GM21423 (cell line): ENCODE results near the gene WWC1.
"Not testable (repeated sequence)": the region's sequence is repeated elsewhere in the genome, so short reads cannot be mapped to it uniquely, and the experiment has no call there.

Experiments
- ATAC-seq: cut with Tn5 transposase; IDR thresholded peaks from one replicate; pipeline ENCODE4 v1.9.1; 2021; ENCODE audit warnings: mild to moderate bottlenecking, moderate library complexity; ENCODE audit not compliant: unreplicated experiment

The WWC1 gene

DNA sequence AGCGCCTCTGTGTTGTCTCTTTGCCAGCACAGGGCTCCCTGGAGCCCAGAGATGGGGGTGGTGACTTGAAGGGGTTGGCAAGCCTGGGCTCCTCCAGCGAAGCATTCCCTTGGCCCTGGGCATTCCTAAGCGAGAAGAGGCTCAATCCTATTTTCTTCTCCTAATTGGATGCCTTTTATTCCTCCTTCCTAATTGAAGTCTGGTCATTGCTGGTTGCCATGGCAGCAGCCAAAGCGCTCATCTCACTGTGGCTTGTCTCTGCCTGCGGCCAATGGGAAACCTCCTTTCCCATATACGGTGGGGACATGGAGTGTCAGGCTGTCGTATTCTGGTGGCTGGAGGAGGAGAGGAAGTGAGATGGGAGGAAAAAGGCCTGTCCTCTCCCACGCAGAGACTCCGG, 142.6 kb downstream of the WWC1 start:
- no peak for ATAC-seq

DNA sequence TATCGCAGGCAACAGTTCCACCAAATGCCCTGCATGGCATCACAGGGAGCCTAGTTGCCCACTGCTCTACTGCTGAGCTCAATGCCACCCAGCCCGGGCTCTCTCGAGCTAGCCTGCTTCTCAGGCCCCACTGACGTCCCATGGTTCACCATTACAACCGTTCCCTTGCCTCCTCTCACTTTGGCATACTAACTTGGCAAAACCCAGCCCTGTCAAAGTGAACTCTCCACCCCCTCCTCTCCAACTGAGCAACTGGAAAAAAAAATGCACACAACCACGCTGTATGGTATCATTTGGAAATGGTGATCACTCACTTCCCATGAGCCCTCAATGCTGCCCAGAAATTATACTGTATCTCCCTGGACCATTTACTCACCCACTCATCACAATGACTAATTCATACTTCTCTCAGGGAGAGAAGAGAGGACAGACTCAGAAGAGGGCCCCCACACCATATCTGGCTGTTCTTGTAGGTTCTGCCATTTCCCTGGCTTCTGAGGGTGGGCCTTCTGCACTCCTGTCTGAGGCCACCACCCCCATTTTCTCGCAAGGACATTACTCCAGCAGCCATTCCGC, 143.4 kb downstream of the WWC1 start:
- ATAC-seq: no peak

DNA sequence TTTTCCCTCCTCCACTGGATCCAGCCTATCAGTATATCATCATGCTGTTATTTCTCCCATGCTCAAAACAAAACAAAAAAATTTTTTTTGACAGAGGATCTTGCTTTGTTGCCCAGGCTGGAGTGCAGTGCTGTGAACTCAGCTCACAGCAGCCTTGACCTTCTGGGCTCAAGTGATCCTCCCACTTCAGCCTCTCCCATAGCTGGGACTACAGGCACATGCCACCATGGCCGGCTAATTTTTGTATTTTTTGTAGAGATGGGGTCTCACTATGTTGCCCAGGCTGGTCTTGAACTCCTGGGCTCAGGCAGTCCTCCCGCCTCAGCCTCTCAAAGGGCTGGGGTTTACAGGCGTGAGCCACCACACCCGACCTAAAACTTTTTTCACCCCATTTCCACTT, 143.9 kb downstream of the WWC1 start:
- not testable (repeated sequence) for ATAC-seq

DNA sequence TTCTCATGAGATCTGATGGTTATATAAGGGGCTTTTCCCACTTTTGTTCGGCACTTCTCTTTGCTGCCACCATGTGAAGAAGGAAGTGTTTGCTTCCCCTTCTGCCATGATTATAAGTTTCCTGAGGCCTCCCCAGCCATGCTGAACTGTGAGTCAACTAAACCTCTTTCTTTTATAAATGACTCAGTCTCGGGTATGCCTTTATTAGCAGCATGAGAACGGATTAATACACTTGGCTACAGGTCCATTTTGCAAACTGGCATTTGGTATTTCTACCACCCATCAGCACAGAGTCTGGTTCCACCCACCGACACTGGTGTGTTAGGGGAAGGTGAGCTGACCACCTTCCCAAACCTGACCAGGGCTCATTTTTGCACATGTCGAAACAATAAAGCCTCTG, 146.9 kb downstream of the WWC1 start:
- ATAC-seq: no peak

GRCh38 chr5:168443533-168443932, 152.1 kb downstream of the WWC1 start:
- ATAC-seq: no peak

DNA sequence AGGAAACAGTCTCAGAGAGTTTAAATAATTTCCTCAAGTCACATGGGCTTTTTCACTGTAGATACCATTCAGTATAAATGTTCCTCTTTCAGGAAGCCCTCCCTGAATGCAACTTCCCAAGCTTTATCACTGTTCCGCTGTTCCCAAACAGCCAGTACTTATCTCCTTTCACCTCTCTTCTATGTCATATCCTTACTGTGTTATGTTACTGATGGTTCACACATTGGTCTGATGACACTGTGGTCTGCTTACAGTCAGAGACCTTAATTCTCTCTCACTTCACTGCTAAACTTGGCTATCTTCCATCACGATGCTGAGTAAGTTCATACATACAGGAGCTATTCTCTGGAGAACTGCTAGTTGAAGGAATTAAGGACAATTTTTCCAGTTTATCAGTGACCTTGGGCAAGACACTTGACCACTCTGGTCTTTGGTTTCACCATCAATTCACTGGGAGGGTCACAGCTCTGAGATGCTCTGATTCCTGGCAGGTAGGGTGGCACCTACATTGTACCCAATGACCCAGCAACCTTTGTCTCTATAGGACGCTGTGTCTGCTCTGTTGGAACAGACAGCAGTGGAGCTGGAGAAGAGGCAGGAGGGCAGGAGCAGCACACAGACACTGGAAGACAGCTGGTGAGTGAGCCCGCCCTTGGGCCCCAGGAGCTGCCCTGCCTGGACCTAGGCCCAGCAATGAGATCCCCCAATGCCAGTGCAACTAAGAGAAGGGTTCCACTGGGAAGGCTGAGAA, 152.7 kb downstream of the WWC1 start:
- no peak for ATAC-seq

GRCh38 chr5:168446983-168447619, 155.7 kb downstream of the WWC1 start:
- no peak for ATAC-seq

DNA sequence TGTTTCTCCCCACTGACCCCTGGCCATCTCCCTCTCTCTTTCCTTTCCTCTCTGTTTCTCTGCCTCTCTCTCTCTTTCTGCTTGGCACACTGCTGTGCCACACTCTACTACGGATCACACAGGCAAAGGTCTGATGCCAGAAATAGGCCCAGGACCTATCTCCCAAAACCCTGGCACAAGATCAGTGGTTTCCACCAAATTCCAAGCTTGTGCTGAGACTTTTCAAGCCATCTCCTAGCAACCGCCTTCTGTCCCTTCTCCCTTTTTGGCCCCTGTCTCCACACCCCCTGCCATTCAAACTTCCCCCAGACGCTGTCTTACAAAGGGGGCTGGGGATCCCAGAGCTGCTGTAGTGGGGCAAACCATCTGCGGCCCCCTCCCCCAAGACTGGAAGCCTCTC, 156.4 kb downstream of the WWC1 start:
- no peak for ATAC-seq

DNA sequence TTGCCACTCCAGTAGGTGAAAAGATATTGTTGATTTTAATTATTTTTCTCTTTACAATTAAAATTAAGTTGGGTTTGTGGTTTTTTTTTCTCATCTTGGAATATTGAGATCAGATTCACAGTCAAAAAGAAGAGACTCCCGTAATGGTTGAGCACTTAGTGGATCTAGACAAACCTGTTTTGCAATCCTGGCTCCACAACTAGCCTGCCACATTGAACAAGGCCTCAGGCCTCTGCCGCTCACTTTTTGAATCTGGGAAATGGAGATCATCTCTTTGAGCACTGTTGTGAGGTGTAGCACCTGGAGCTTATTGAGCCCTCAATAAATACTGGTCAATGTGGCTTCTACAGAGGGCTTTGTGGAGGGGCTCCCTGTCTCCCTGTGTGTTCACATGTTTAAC, 157.7 kb downstream of the WWC1 start:
- no peak for ATAC-seq

GRCh38 chr5:168451565-168451964, 160.1 kb downstream of the WWC1 start:
- no peak for ATAC-seq

GRCh38 chr5:168455201-168455600, 163.8 kb downstream of the WWC1 start:
- no peak for ATAC-seq

GRCh38 chr5:168457542-168457941, 166.1 kb downstream of the WWC1 start:
- ATAC-seq: no peak

- ATAC-seq: no peak
Measured at GRCh38 chr5:168460606-168461005, 169.2 kb downstream of the WWC1 start.

- no peak for ATAC-seq
Measured at GRCh38 chr5:168463081-168463480, 171.6 kb downstream of the WWC1 start.

GRCh38 chr5:168464214-168464613, 172.8 kb downstream of the WWC1 start:
- peak; percentile 67 for ATAC-seq

- ATAC-seq: no peak
Measured at GRCh38 chr5:168464641-168465040, 173.2 kb downstream of the WWC1 start.

- ATAC-seq: no peak
Measured at GRCh38 chr5:168467755-168468330, 176.4 kb downstream of the WWC1 start.

DNA sequence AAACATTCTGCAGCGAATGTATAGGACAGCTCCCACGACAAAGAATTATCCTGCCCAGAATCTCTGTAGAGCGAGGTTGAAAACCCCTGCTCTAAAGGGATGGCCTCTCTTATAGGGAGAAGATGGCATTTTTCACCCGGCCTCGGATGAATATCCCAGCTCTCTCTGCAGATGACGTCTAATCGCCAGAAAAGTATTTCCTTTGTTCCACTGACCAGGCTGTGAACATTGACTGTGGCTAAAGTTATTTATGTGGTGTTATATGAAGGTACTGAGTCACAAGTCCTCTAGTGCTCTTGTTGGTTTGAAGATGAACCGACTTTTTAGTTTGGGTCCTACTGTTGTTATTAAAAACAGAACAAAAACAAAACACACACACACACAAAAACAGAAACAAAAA, 177.4 kb downstream of the WWC1 start:
- ATAC-seq: no peak

GRCh38 chr5:168469816-168470215, 178.4 kb downstream of the WWC1 start:
- ATAC-seq: no peak

GRCh38 chr5:168471785-168472184, 180.3 kb downstream of the WWC1 start:
- ATAC-seq: no peak

- ATAC-seq: no peak
Measured at GRCh38 chr5:168472329-168472728, 180.9 kb downstream of the WWC1 start.

DNA sequence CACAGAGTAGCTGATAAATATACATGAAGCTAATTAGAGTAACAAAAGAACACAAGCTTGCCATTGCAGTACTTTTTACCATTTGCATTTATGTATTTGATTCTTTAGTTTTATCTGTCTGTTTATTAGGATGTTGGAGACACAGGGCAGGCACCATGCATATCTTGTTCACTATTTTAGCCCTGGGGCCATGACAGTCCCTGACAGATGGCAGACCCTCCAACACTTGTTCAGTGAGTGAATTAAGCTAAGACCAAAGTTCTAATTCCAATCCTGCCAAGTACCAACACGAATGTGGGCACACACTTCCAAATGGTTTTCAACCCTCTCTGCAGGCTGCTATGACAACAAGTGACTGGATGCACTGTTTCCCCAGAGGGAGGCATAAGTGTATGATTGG, 182.9 kb downstream of the WWC1 start:
- no peak for ATAC-seq
